GM21786 (cell line): ENCODE measurements around the gene DLX2.
"Not testable (repeated sequence)": the region's sequence is repeated elsewhere in the genome, so short reads cannot be mapped to it uniquely, and the experiment has no call there.

ENCODE experiments used
- ATAC-seq: cut with Tn5 transposase; IDR thresholded peaks from one replicate; pipeline ENCODE4 v1.9.1; 2021; ENCODE audit not compliant: unreplicated experiment

Gene DLX2

DNA sequence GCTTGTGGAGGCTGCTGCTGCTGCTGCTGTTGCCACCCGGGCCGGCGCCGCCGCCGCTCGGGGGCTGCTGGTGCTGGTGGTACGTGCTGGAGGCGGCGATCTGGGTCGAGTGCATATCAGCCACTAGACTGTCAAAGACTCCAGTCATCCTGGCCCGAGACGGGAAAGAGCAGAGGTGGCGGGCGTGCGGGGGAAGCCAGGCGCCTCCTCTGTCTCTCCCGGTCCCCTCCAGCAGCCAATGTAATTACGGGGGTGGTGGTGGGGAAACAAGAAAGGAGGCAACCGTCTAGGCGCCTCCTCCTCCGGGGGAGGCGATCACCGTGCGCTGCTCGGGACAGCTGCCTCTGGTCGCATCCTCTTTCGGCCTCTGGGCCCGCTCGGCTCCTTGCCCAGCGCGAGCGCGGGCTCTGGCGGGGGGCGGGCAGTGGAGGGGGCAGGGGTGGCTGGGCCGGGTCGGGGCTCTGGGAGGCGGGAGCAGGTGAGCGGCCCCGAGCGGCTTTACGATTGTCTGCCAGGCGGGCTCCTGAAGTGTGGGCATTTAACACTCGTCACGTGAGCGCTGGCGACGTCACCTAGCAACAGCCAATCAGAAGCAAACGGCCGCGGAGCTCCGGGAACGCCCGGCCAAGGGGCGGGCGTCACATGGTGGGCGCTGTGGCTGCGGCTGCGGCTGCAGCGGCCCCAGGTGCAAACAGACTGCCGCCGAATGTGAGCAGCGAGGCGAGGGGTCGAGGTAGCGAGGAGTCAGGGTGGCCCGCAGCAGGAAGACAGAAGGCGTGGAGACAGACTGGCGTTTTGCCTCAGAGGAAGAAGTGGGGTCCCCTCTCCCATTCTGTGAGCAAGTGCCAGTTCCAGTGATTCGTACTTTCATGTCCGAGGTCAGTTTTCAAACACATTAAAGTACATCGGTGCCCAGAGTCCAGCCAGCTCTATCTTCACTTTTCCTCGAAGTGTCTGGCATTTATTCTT, at the start of gene DLX2:
Gene DLX2 (minus strand): TSS at position 510 of the 969 bp plus-strand sequence. CDS start 362 bp downstream, at position 148.
- peak; percentile 65 for ATAC-seq

DNA sequence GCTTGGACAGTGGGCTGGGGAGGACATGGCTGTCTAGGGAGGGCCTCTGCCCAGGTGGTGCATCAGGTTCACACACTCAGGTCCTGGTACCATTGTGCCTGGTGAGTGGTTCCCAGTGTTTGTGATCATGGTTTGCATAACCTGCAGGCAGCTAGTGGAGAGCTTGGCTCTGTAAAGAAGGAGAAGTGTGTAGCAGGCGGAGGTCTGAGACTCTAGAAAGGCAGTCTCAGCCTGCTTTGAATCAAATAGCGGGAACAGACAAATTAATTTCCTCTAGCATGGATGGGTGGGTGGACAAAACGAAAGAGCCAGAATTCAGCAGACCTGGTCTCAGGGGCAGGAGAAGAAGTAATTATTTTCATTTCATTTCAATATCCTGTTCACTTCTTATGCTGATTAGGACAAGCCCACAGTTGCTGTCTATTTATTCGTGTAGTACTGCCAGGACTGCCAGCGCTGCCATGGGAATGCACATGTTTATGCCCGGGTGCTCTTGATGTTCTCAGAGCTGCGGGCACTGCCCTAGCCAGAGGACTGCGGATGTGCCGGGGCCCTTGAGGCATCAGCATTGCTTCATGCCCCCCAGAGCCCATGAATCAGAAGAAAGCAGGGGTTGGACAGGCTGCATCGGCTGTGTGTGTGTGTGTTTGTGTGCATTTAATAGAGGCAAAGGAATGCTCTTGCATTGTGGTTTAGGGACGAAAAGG, 45.4 kb upstream of the DLX2 start:
- ATAC-seq: no peak

DNA sequence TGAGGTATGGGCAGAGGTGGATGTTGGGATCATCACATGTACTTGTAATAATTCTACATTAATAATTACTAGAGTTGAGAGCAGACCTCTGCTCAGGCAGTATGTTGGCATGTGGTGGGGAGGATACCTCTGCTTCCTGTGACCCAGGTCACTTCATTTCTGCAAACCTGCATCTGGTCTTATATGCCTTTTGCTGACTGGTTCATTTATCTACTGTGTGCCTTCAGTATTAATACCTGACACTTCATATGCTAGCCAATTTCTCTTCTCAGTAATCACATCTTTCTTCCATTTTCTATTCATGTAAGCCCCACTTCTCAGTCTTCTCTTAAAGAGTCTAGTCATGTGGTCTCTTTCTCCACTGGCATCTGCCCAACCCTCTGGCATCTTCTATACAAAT, 41.1 kb upstream of the DLX2 start:
- no peak for ATAC-seq

DNA sequence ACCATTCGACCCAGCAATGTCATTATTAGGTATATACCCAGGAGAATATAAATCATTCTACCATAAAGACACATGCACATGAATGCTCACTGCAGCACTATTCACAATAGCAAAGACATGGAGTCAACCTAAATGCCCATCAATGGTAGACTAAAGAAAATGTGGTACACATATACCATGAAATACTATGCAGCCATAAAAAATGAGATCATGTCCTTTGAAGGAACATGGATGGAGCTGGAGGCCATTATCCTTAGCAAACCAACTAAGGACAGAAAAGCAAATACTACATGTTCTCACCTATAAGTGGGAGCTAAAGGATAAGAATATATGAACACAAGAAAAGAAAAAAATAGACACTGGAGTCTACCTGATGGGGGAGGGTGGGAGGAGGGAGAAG, 36.0 kb upstream of the DLX2 start:
- not testable (repeated sequence) for ATAC-seq

DNA sequence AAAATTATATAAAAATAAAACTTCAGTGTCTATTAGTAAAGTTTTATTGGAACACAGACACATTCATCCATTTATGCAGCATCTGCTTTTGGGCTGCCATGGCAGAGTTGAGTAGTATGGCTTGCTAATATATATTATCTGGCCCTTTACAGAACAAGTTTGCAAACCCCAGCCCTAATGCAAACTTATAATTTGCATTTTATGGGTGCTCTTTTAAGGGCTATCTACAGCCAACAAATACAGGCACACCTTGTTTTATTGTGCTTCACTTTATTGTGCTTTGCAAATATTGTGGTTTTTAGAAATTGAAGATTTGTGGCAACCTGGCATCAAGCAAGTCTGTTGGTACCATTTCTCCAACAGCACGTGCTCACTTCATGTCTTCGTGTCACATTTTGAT, 35.2 kb upstream of the DLX2 start:
- no peak for ATAC-seq

DNA sequence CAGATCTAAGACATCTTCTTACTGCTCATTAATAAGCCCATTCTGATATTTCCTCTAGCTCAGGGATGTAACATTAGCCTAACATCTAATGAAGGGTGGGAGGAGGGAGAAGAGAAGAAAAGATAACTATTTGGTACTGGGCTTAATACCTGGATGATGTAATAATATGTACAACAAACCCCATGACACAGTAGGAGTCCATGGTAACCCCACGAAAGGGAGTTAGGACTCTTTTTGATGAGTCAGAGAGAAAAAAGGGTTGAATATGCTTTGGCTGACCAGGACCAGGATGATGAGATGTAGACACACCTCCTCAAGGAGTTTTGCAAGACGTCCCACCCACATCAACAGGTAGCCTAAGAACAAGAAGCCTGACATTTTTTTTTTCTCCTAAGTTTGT, 34.4 kb upstream of the DLX2 start:
- no peak for ATAC-seq

DNA sequence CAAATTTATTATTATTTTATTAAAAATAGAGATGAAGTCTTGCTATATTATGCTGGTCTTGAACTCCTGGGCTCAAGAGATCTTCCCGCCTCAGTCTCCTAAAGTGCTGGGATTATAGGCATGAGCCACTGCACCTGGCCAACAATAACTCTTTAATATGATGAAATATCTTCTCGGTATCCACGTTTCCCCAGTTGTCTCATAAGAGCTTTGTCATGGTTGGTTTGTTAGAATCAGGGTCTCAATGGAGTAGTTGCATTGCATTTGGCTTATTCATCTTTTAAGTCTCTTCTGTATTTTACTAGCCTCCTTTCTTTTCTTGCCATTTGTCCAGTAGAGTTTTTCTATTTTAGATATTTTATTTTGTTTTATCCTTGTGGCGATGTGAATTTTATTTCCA, 32.7 kb upstream of the DLX2 start:
- no peak for ATAC-seq

DNA sequence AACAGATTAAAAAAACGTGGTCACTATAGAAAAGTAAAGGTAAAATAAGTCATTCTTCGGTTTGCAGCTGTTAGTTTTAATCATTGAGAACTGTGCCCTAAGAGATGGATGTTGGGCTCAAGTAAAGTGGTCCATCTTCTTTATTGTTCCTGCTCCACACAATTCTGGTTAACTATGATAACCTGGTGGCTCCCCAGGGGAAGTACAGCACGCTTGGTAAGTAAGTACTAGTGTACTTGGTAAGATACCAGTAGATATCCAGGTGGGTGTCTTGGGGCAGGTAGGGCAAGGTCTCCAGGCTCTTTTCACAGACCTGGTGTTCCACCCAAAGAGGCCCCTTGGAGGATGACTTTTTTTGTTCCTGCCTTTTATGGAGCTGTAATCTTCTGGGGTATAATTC, 31.6 kb upstream of the DLX2 start:
- no peak for ATAC-seq

DNA sequence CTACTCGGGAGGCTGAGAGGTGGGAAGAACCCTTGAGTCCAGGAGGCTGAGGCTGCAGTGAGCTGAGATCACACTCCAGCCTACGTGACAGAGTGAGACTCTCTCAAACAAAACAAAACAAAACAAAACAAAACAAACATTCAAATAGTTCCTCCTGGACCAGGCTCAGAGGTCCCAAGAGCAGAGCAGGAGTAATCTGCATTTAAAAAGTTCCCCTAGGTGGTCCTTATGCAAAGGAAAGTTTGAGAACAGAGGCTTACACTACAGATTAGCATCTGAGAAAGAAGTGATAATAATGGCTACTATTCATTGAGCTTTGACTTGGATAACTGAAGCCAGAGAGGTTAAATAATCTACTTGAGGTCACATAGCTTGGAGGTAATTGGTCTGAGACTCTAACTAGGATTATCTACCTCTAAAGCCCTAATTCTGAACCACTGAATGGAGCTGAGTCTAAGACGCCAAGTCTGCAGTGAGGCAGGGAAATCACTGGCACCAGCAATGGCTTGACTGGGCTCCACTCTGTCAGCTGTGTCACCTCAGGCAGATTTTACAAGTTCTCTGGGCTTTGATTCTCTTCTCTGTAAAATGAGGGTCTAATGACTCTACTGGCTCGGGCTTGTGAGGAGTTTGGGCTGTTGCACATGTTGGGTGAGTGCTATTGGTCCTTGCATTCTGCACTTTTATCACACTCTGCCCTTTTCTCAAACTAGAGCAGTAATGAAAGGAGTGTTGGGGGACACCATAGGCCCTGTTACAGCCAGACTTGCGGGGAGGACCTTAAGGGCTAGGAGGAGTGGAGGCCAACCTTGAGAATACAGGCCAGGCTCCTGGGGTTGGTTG, 29.2 kb upstream of the DLX2 start:
- no peak for ATAC-seq

DNA sequence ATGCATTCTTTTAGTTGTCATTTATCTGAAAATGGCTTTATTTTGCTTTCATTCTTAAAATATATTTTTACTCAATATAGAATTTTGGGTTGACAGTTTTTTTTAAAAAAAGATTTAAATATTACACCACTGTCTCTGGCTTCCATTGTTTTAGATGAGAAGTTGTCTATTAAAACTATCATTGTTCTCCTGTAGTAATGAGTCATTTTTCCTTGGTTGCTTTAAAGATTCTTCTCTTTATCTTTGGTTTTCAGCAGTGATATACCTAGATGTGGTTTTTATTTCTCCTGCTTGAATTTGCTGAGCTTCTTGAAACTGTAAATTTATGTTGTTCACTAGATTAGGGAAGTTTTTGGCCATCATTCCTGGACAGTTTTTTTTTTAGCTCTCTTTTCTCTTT, 26.7 kb upstream of the DLX2 start:
- no peak for ATAC-seq

DNA sequence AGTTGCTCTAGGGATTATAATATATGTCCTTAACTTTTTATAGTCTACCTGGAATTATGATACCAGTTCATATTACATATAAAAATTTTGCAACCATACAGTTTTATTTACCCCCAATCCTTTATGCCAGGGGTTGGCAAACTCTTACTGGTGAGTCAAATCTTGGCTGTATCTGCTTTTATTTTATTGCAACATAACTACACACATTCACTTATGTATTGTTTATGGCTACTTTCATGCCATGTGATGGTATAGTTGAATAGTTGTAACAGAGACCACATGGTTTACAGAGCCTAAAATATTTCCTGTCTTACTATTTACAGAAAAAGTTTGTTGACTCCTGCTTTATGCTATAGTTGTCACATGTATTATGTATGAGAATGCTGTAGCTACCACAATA, 25.8 kb upstream of the DLX2 start:
- ATAC-seq: no peak

DNA sequence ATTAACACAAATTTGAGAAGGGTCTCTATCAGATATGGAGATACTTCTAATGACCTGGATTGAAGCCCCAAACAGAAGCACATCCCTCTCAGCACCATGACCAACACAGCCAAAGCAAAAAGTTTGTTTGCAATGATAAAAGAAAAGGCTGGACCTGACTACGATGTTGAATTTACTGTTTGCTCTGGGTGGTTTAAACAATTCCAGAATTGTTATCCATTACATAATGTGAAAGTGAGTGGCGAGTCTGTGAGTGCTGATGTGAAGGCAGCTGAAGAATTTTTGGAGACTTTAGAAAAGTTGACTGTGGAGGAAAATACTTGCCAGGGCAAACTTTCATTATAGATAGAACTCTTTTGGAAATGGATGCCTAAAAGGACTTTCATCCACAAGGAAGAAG, 17.4 kb upstream of the DLX2 start:
- no peak for ATAC-seq

DNA sequence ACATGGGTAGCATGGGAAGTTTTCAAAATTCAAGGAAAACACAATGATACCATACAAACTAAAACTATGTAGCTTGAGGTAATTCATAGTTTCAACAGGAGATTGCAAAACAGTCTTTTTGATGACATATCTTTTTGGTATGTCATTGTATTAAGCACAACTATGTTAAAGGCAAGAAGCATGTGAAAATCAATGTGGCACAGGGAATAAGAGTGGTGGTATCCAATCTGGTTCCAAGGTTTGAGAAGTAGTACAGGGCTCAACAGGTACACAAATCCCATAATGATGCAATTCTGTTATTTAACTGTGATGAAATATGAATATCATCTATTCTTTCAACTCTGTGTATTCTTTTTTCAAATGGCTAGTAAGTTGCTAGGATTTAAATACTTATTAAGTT, 16.4 kb upstream of the DLX2 start:
- ATAC-seq: no peak

DNA sequence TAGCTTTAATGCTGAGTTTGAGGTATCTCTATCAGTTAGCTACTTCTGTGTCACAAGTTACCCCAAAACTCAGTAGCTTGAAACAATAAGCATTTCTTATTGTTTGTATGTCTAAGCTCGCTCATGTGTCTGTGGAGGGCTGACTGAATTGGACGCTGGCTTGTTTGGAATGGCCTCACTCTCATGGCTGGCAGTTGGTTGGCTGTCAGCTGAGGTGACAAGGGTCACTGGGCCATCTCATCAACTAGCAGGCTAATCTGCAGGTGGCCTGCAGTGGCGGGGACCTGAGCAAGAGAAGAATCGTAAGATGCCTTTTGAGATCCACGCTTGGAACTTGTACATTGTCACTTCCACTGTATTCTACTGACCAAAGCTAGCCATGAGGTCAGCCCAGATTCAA, 13.4 kb upstream of the DLX2 start:
- ATAC-seq: no peak

DNA sequence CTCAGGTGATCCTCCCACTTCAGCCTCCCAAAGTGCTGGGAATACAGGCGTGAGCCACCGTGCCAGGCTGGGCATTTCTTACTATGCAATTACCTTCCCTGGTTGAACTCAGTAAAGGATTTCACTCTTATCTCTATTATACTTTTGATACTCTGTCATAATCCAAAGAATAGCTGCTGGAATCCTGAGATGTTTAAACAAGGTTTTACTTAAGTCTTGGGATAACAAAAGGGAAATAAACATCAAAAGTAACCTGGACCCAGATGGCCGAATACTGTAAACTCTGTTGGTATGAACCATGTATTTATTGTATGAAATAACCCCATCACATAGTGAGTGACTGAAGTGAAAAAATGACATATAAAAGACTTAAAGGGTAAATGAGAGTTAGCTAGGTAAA, 11.9 kb upstream of the DLX2 start:
- ATAC-seq: no peak

DNA sequence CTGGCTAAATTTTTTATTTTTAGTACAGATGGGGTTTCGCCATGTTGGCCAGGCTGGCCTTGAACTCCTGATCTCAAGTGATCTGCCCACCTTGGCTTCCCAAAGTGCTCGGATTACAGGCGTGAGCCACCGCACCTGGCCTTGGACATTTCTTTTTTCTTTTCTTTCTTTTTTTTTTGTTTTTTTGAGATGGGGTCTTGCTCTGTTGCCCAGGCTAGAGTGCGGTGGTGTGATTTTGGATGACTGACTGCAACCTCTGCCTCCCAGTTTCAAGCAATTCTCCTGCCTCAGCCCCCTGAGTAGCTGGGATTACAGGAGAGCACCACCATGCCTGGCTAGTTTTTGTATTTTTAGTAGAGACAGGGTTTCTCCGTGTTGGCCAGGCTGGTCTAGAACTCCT, 11.5 kb upstream of the DLX2 start:
- ATAC-seq: not testable (repeated sequence)

DNA sequence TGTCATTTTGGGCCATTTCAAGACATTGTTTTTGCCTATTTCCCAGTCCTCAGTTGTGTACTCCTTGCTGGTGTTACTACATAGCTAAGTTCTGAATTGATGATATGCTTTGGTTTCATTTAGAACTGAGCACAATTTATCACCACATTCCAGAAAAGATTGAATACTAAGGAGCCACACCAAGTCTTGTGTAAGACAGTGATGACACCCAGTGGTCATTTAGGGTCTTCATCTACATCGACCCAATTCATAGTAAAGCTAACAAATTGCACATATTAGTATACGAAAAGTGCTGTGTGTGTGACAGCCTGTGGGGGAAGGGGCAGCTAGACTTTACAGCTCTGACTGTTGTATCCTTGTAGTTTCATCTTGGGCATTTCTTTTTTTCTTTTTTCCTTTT, 10.9 kb upstream of the DLX2 start:
- ATAC-seq: no peak

DNA sequence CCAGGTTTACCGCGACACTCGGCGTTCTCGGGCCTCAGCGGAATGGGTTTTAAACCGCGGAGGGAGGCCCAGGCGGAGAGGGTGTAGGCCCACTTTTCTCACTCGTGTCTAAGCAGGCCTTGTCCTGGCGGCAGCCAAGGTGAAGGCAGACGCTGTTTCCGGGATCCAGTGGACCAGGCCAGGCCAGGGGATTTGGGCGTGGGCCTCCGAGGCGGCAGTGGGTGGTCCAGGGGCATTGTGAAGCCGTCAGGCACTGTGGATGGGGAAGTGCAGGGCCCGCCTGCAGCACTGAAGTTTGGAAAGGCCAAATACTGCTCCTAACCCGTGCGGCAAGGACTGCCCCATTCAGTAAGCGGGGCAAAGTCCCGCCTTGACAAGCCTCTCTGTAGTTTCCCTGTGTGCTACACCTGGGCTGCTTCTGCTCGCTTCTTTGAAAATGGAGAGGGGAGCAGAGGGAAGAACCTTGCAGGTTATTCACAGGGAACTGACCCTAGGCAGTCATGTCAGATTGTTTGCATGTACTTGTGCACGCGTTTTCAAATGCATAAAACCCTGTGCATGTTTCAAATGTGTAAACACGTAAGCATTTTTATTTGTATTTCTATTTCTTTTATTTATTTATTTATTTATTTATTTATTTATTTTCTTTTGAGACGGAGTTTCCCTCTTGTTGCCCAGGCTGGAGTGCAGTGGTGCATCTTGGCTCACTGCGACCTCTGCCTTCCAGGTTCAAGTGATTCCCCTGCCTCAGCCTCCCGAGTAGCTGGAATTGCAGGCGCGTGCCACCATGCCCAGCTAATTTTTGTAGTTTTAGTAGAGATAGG, 7.5 kb upstream of the DLX2 start:
- ATAC-seq: no peak

DNA sequence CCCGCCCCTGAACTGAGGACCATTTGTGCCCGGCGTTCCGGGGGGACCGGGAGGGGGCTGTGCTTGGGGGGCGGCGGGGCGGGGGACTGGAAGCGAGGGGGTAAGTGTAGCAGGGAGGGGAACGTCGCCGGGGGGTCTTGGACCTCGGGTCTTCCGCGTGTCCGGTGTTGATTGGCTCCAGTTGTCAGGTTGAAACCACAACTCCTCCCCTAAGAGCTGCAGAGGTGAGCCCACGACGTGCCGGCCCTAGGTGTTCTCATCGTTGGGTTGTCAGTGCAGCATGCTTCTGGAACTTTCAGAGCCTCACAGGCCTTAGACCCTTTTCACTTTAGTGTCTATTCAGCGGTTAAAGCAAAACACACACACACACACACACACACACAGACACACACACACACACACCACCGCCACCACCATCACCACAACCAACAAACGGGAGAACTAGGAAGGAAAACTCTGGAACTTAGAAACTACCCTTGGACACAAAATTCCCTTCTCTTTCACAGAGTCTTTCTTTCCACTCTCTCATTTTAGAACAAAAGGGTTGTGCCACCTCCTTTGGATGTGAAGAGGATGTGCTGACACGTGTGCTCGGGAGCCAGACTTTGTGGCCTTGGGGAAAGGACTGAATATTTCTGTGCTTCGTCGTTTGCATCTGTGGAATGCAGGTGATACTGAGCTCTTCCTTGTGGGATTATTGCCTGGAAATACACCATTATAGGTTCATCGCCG, 6.7 kb upstream of the DLX2 start:
- ATAC-seq: no peak

DNA sequence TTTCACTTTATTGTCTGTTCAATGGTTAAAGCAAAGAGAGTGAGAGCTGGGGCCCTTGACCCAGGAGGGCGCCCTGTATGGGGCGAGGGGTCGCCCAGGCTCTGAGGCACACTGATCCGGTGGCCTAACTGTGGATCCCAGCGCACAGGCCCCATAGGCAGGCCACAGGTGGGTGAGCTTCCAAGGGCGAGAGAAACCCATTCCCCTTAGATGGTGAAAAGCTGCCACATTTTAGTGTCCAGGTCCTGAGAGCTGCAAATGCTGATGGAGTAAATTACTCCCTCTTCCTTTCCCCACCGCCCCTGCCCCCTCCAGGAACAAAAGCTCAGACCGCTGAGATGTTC, 5.9 kb upstream of the DLX2 start:
- ATAC-seq: no peak
